Globus pallidus (tissue), 1 donor: ENCODE measurements around the gene RFX2.

Experiments used
- DNase-seq: peaks from one replicate; pipeline ENCODE4 v3.0.0-alpha.2; 2015; ENCODE audit warnings: low spot score

The RFX2 gene

GRCh38 chr19:5955636-5955935, 154.7 kb downstream of the RFX2 start:
- DNase-seq: no peak

GRCh38 chr19:5954293-5954692, 156.0 kb downstream of the RFX2 start:
- no peak for DNase-seq

GRCh38 chr19:5953680-5954213, 156.6 kb downstream of the RFX2 start:
- DNase-seq: no peak

GRCh38 chr19:5953030-5953589, 157.2 kb downstream of the RFX2 start:
- no peak for DNase-seq

GRCh38 chr19:5952193-5953029, 157.9 kb downstream of the RFX2 start:
- DNase-seq: no peak

GRCh38 chr19:5951338-5951861, 158.9 kb downstream of the RFX2 start:
- DNase-seq: peak; percentile 51

GRCh38 chr19:5950741-5951140, 159.6 kb downstream of the RFX2 start:
- DNase-seq: no peak

GRCh38 chr19:5949792-5950305, 160.5 kb downstream of the RFX2 start:
- DNase-seq: no peak

- no peak for DNase-seq
These were observed 161.3 kb downstream of the RFX2 start for GRCh38 chr19:5948752-5949564.

- peak; percentile 87 for DNase-seq
These were observed 162.9 kb downstream of the RFX2 start for GRCh38 chr19:5947435-5947834.

- no peak for DNase-seq
These were observed 166.7 kb downstream of the RFX2 start for GRCh38 chr19:5943623-5944022.
